PC-9 (cell line): ENCODE results near the gene POLR1D. TPM values are rescaled to one million over a fixed set of nuclear protein-coding genes. Genes with fewer than 3 reads are reported as not detected.

ENCODE experiments used
- BruUV-seq: library from RNA; stranded (reverse); fragments of 400-500 nt; replicated peaks from 2 replicates; lab custom pipeline; 2021; lab: Mats Ljungman, UMichigan
- CTCF ChIA-PET: fragments of 300-600 bp; sonication (Branson Sonifier 250); formaldehyde crosslinking; loops from one replicate; lab custom pipeline; 2022; ENCODE audit warnings: antibody characterized with exemption; lab: Charles Lee
- POLR2A ChIA-PET: fragments of 300-600 bp; sonication (Branson Sonifier 250); formaldehyde crosslinking; loops from one replicate; lab custom pipeline; 2022; ENCODE audit warnings: antibody characterized with exemption; ENCODE audit not compliant: unreplicated experiment; lab: Charles Lee
- DNase-seq, 2 experiments: peaks; one replicate each; pipeline versions ENCODE4 v3.0.0 to v3.0.0-alpha.2; 2015 to 2022; ENCODE audit warnings: mixed read lengths in 1 of 2
- H2AFZ ChIP-seq: fragments of 200-600 bp; sonication (generic); 2 replicates; pipeline ENCODE4 v1.8.1; 2017; ENCODE audit warnings: antibody characterized with exemption
- H3F3A ChIP-seq: fragments of 200-600 bp; sonication (generic); 2 replicates; pipeline ENCODE4 v1.8.1; 2017; ENCODE audit warnings: antibody characterized with exemption, mild to moderate bottlenecking, low read depth; ENCODE audit not compliant: insufficient read depth
- H3K27ac ChIP-seq: fragments of 200-600 bp; sonication (generic); 2 replicates; pipeline ENCODE4 v1.6.1; 2016; ENCODE audit warnings: mixed run types
- H3K27me3 ChIP-seq: fragments of 200-600 bp; sonication (generic); 2 replicates; pipeline ENCODE4 v1.6.1; 2016; ENCODE audit warnings: low read depth, mixed run types; ENCODE audit not compliant: insufficient read depth
- H3K36me3 ChIP-seq: fragments of 200-600 bp; sonication (generic); 2 replicates; pipeline ENCODE4 v1.6.1; 2016; ENCODE audit warnings: low read depth, mixed run types
- H3K4me1 ChIP-seq: fragments of 200-600 bp; sonication (generic); replicated peaks from 2 replicates; pipeline ENCODE4 v1.6.1; 2016; ENCODE audit warnings: mixed run types; ENCODE audit not compliant: insufficient read depth
- H3K4me2 ChIP-seq: fragments of 200-600 bp; sonication (generic); 2 replicates; pipeline ENCODE4 v1.6.1; 2017; ENCODE audit warnings: mixed run types
- H3K4me3 ChIP-seq: fragments of 200-600 bp; sonication (generic); 2 replicates; pipeline ENCODE4 v1.6.1; 2016; ENCODE audit warnings: mixed run types
- H3K79me2 ChIP-seq: fragments of 200-600 bp; sonication (generic); 2 replicates; pipeline ENCODE4 v1.6.1; 2017; ENCODE audit warnings: low read depth, mixed run types
- H3K9me2 ChIP-seq: fragments of 200-600 bp; sonication (generic); 2 replicates; pipeline ENCODE4 v1.8.1; 2017; ENCODE audit warnings: mild to moderate bottlenecking; ENCODE audit not compliant: insufficient read depth
- H3K9me3 ChIP-seq: fragments of 200-600 bp; sonication (generic); 2 replicates; pipeline ENCODE4 v1.8.1; 2016; ENCODE audit warnings: low read depth; ENCODE audit not compliant: insufficient read depth
- H4K20me1 ChIP-seq: fragments of 200-600 bp; sonication (generic); 2 replicates; pipeline ENCODE4 v1.8.1; 2017; ENCODE audit not compliant: insufficient read depth
- EZH2 ChIP-seq: fragments of 200-600 bp; sonication (generic); IDR thresholded peaks from 2 replicates; pipeline ENCODE4 v1.8.0; 2017; ENCODE audit warnings: antibody characterized with exemption, low read depth
- intact Hi-C: fragments of 100-400 bp; cut with micrococcal nuclease; formaldehyde crosslinking; loops from one replicate; pipeline ENCODE4 v1.10.0; 2022; ENCODE audit not compliant: unreplicated experiment
- total RNA-seq: library from RNA; stranded (reverse); gene quantifications from 2 replicates; pipeline ENCODE4 v1.2.3, GENCODE V29; 2021
- TF ChIP-seq, protein P1 (sequence below): fragments of 200-600 bp; sonication (generic); conservative IDR thresholded peaks from 2 replicates; pipeline ENCODE4 v1.6.1; 2017; ENCODE audit warnings: mixed run types, antibody characterized with exemption, mild to moderate bottlenecking, moderate library complexity

POLR1D gene
- total RNA-seq, 1 experiment from 2014 or later, result 119 TPM

DNA sequence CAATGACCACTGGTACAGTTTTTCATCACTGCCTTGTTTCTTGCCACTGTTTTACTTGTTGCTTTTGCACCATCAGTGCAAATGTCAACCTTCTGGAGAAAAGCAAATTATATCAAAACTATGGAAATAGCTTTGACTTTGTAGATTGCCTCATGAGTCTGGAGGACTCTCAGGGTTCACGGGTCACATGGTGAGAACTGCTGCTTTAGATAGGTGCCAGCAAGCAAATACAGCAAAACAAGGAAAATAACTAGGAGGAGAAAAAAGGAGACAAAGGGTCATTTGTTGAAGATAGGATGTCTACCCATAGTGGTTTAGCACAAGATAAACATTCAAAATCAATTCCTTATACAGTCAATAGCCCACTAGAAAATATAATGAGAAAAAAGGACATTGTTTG is 33.1 kb downstream of the POLR1D start:
- intact Hi-C loops, result loop anchor here (10.0 kb wide), 1 partner anchor 100 kb away; no protein-coding TSS in a partner anchor
- Histone ChIP-seq H3K9me2 (no peaks in the 10 kb centered on the region), H4K20me1 (no peaks in the 10 kb centered on the region), H3K36me3 (peaks cover 32% of the 10 kb centered on the region), H3K79me2 (peaks cover 28% of the 10 kb centered on the region), H3K4me1 (peaks cover 33% of the 10 kb centered on the region), H3K27me3 (no peaks in the 10 kb centered on the region), H3K27ac (no peak overlapping the region), H3K9me3 (peaks cover 6% of the 10 kb centered on the region), H3F3A (peaks cover 7% of the 10 kb centered on the region), H3K4me2 (no peak overlapping the region), H2AFZ (no peak overlapping the region), H3K4me3 (no peak overlapping the region)
- DNase-seq, result no peak
- TF ChIP-seq, protein P1, sequence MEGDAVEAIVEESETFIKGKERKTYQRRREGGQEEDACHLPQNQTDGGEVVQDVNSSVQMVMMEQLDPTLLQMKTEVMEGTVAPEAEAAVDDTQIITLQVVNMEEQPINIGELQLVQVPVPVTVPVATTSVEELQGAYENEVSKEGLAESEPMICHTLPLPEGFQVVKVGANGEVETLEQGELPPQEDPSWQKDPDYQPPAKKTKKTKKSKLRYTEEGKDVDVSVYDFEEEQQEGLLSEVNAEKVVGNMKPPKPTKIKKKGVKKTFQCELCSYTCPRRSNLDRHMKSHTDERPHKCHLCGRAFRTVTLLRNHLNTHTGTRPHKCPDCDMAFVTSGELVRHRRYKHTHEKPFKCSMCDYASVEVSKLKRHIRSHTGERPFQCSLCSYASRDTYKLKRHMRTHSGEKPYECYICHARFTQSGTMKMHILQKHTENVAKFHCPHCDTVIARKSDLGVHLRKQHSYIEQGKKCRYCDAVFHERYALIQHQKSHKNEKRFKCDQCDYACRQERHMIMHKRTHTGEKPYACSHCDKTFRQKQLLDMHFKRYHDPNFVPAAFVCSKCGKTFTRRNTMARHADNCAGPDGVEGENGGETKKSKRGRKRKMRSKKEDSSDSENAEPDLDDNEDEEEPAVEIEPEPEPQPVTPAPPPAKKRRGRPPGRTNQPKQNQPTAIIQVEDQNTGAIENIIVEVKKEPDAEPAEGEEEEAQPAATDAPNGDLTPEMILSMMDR, result no peak
- TF ChIP-seq EZH2, result no peak
- CTCF ChIA-PET, result no interaction called here
- POLR2A ChIA-PET, result interaction anchor here (0.7 kb wide), 1 partner anchor 24 kb away, joined by 3 read pairs; no protein-coding TSS in a partner anchor
- no TSS peak for BruUV-seq

DNA sequence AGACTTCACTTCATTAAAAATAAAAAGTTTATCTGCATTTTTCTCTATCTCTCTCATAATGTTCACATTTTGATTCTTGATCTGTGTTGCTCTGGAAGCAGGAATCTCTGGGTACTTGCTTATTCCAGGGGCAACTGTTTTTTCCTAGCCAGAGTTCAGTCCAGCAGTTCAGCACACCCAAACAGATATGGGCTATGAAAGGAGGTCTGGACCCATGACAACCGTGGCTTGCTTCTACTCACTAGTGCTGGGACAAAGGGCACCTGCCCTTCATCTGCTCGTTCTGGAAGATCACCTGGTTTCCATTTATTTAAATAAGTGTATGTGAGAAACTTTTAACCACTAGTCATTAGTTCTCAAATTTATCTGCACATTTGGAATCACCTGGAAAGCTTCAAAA is 36.0 kb downstream of the POLR1D start:
- ChIA-PET POLR2A (no interaction called here), CTCF (no interaction called here)
- Histone ChIP-seq H3K36me3 (peaks cover 18% of the 10 kb centered on the region; the same call in 1 of the 2 replicates), H3K27ac (peak overlapping the region; percentile 50), H4K20me1 (no peaks in the 10 kb centered on the region), H3F3A (peaks cover 7% of the 10 kb centered on the region), H3K4me3 (no peak overlapping the region), H3K4me1 (peaks cover 33% of the 10 kb centered on the region), H3K9me2 (no peaks in the 10 kb centered on the region), H3K4me2 (peak overlapping the region; percentile 63; the same call in 1 of the 2 replicates), H3K79me2 (peaks cover 28% of the 10 kb centered on the region), H3K27me3 (no peaks in the 10 kb centered on the region), H2AFZ (no peak overlapping the region), H3K9me3 (no peaks in the 10 kb centered on the region)
- no peak for TF ChIP-seq EZH2
- TF ChIP-seq, protein P1, result no peak
- DNase-seq, result no peak
- no TSS peak for BruUV-seq
- intact Hi-C loops, result loop anchor here (10.0 kb wide), 1 partner anchor 103 kb away; no protein-coding TSS in a partner anchor

DNA sequence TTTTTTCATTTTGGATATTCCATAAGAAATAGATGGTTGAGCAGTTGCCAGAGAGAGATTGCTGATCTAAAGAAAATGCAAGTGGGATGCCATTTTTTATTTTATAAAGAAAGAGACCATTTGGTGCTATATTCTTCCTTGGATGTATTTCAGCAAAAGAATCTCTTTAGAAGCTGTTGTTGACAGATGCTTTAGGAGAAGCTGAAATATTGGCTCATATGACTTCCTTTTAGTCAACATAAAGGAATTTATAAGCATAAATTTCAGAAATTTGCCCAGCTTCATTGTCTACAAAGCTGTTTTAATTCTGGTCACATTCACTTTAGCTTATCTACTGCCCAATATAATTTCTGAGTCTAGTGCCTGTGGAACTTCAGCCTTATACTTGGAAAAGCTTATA is 36.9 kb downstream of the POLR1D start:
- peaks cover 18% of the 10 kb centered on the region; the same call in 1 of the 2 replicates for H3K36me3 ChIP-seq
- H3K9me3 ChIP-seq, result no peaks in the 10 kb centered on the region
- H3K4me1 ChIP-seq, result peaks cover 33% of the 10 kb centered on the region
- TF ChIP-seq EZH2, result no peak
- TF ChIP-seq, protein P1, result no peak
- no peak overlapping the region for H2AFZ ChIP-seq
- H3K27me3 ChIP-seq, result no peaks in the 10 kb centered on the region
- peaks cover 28% of the 10 kb centered on the region for H3K79me2 ChIP-seq
- CTCF ChIA-PET, result no interaction called here
- H3K9me2 ChIP-seq, result no peaks in the 10 kb centered on the region
- no TSS peak for BruUV-seq
- peaks cover 7% of the 10 kb centered on the region for H3F3A ChIP-seq
- no peaks in the 10 kb centered on the region for H4K20me1 ChIP-seq
- POLR2A ChIA-PET, result no interaction called here
- H3K27ac ChIP-seq, result peak overlapping the region; percentile 50
- peak in 1 of 2 experiments; percentile 44 for DNase-seq
- H3K4me3 ChIP-seq, result 0 out of 2 replicates have a peak overlapping the region, but pooled peaks have one; percentile 11
- H3K4me2 ChIP-seq, result peak overlapping the region; percentile 63
- intact Hi-C loops, result loop anchor here (10.0 kb wide), 1 partner anchor 104 kb away; no protein-coding TSS in a partner anchor
